GM21526 (cell line): Measurements from ENCODE around the gene NYAP2.

Source experiments
- ATAC-seq: cut with Tn5 transposase; IDR thresholded peaks from one replicate; pipeline ENCODE4 v1.9.1; 2021; ENCODE audit warnings: moderate library complexity; ENCODE audit not compliant: unreplicated experiment, low FRiP score

NYAP2 gene

DNA sequence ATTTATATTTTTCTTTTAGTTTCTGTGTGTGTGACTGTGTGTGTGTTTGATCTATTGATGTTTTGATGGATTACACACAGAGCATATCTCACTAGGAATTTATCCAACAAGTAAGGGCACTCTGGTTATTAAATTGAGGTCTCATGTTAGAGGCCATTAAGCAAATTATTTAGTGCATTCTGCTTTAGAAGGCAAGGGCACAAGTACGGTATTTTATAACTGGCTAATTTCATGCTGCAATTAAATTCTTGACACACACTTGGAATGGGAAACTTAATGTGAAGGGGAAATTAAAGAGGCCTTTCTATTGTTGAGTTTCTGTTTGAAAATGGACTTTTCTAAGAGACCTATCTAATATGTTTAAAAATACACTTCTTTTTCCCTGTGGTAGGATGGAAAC lies 25.8 kb downstream of the NYAP2 start:
- no peak for ATAC-seq

DNA sequence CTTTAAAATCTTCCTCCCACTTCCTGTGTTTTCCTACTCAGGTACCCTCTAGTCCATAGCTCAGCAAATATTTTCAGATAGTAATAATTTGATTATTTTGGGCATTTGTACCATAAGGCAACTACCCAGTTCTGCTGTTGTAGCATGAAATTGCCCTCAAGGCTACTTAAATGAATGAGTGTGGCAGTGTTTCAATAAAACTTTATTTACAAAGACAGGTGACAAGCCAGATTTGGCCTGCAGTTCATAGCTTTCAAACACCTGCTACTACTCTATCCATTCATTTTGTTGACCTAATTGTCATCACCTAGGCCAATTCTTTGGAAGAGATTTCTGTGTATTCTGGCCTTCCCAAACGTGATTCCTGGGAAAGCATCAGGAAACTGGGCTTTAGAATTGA lies 28.9 kb downstream of the NYAP2 start:
- ATAC-seq, result no peak

DNA sequence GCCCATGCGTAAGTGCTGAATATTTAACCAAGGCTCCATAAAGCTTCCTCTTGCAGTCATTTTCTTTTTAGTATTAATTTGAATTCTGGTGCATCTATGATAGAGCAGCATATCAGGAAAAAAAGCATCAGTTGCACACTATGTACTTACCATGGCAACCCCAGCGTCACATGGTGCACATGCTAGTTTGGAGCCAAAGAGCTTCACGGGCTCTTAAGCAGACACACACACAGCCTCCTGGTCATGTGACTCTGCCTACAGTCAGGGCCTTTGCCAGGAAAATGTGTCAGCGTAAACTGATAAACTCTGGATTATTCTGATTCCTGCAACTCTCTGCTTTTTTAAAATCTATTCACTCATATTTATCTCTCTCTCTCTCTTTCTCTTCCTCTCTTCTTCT lies 30.2 kb downstream of the NYAP2 start:
- no peak for ATAC-seq

DNA sequence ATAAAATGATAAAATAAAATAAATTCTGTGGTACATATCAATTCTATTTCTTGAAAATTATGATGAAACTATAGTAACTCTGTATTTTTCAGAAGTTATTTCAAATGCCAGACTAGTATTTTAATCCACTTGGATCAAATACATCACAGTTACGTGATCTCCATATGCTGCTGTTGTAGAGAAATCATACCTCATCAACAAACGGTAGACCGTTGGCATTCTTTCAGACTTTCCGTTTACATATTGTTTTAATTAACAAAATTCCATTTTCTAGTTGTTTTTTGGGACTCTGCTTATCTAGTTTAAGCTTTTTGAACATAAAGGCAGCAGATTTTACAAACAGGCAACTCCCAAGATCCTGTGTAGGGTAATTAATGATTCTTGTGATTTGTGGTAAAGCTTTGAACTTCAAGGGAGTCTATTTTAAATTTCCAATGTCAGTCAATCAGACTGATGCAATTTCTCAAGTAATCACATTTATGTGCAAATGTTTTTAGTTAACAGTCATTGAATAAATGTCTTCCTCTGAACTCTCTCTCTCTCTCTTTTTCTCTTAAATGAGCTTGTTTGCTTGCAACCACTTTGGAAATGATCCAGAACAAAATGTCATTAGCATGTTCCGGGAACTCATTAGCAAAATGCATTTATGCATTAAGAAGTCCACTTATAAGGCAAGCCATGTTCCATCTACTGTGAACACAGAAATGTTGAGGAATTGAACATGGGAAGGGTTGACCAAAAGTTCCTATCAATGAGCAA lies 31.8 kb downstream of the NYAP2 start:
- ATAC-seq, result no peak

DNA sequence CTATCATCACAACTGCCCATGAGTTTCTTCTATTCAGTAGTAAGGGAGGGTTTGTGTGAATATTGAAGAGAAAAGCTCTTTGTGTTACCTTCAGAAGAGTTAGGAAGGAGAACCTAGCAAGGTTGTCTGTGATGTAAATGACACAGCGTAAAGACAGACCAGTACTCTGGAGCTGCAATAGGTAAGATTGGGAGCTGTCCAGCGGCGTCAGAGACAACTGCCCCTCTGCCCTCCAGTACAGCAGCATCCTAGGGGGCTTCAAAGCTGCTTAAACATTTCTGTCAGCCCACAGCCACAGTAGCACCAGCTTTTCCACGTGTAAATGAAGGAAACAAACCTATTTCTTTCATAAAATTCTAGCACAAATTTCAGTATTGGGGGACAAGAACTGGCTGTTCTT lies 34.5 kb downstream of the NYAP2 start:
- ATAC-seq, result no peak

DNA sequence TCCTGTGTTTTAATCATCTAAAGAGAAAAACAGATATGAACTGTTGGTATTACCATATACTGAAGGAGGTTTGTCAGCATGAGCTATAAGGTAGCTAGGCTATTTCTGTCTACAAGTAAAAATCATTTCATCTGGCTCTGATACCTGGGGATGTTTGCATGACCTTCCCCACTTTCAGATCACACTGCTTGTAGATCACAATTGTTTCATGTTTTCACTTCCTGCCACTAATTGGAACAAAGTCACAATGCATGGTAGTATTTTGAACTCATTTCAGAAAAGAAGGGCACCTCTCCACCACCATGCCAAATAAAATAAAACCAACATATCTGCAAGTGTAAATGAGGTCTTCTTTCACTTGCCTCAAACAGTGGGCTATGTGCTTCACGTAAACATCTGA lies 37.8 kb downstream of the NYAP2 start:
- ATAC-seq, result peak; percentile 43

DNA sequence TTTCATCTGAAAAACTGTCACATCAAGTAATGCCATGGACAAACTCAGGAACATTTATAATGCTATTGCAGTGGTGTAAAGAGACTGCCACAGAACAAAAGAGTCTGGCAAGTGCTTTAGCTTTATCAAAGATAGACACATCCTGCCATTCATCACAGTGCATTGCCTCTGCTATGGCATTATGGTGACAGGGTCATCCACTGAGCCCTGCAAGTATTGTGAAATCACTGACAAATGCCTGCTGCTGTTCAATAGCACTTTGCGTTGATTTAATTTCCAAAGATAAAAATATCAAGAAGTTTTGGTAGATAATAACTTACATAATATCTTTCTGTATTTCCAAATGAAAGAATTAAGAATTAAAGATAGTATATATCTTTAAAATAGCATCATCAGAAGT lies 38.7 kb downstream of the NYAP2 start:
- ATAC-seq, result no peak

DNA sequence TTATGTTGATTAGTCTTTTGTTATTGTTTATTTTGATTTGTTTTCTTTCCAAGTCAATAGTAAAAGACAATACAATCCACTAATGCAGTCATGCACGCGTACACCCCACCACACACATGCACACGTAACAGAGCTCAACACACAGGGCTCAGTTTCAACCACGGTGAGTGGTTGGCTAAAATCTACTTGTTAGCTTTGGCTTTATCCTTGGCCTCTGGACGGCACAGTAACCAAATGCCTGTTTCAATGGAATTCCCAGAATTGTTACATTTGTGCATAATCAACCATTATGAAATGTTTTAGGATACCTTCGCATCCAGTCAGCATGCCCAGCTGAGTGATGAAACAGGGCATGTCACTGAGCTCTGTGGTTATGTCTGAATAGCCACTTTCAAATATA lies 53.2 kb downstream of the NYAP2 start:
- no peak for ATAC-seq

DNA sequence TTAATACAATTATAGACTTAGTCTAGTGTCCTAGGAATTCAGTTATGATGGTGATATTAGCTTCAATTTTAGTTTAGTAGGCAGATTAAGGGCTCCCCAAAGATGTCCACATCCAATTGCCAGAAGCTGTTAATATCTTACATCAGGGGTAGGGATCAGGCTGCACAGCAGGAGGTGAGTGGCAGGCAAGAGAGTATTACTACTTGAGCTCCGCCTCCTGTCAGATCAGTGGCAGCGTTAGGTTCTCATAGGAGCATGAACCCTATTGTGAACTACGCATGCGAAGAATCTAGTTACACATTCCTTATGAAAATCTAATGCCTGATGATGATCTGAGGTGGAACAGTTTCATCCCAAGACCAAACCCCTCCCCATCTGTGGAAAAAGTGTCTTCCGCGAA lies 54.9 kb downstream of the NYAP2 start:
- no peak for ATAC-seq

DNA sequence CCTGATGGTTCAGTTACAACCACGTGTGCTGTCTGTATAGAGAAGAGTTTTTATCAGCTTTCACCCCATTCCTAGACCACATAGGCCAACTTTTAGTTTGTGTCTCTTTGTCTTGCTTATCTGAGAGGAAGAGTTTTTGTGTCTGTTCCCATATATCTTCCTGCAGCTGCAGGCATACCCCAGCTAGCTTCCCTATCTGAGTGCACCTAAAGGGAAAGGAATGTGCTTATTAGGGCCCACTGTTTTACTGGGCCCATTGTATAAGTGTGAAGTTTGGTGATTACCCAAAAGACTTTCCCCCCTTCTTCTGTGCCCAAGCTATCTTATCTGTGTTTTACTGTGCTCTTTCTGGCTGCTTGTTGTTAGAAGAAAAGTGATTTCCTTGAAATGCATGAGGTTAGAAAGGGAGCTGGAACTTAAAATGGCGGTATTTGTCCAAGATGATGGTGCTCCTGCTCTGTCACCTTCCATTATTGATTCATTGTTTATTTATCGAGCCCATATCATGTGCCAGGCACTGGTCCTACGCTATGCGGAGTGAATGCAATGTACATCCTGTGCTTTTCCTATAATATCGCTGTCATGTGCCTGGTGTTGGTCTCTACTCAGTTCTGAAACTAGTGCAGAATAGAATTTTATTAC lies 57.2 kb downstream of the NYAP2 start:
- no peak for ATAC-seq

DNA sequence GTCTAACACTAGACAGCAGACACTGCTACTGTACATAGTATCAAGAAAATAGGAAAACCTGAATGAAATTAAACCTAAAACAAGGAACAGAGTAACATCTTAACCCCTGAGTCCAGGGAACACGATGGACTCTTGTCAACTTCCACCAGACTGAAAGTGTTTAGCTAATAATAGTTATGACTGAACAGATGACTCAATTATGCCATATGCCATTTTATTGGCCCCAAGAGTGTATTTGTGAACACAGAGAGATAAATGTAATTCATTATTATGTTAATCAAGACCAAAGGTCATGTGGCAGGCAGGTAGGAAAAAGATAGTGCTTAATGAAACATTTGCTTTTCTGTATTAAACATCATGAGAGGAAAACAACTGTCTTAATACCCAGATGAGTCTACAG lies 58.0 kb downstream of the NYAP2 start:
- no peak for ATAC-seq

DNA sequence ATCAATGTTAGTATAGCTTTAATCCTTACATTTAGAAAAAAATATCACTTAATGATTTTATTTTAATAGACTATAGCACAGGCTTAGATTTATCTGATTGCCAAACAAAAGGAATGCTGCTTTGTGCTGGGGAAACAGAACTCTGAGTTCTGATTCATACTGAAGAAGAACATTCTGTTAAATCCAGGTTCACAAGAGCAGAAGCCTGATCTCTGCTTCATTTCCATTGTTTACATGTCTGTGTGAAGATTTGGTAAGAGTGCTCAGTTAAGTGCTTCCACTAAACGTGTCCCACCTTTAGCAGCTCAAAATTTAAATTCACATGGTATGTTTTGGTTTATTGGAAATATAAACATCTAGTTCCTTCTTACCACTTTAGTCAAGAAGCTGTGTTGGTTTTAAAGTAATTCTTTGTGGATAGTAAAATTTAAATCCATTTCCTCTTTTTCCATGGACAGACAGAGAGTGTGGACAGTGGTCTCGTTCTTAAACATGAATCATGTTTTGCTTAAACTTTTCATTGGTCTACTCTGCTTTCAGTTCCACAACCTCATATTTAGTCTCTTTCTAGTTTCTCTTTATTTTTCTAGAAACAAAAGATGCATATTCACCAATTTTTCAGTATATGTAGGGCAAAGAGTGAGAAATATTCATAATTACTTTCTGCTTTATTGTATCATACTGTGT lies 59.1 kb downstream of the NYAP2 start:
- ATAC-seq, result peak; percentile 77

DNA sequence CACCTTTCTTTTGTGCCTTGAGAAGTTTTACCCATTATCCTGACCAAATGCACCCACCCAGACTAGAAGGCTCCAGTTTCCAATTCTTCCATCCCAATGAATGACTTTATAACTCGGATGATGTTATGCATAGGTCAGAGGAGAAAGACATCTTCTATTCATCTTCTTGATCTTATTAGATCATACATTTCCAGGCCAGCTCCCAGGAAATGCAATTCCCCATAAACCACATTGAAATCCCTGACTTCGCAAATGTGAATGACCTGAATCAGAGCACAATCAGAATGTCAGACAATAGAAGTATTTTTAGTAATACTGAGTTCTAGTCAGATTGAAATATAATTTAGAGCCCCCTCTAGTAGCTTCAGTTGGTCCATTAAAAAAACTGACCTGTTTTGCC lies 62.9 kb downstream of the NYAP2 start:
- no peak for ATAC-seq

DNA sequence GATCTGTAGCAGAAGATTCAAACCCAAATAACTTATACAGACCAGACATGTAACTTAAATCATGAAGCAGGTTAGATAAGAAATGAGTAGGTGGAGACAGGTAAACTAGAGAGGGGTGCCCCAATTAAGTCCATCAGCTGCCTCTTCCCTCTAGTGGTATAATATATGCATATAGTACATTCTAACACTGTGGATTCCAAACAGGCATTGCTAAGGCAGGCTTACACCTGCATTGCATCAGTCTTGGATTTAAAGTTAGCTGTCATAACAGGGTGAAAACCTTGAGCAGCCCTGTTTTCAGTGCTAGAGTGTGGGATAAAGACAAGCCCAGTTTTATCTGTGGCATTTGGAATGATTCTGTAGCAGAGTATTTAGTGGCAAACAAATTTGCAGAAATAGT lies 63.4 kb downstream of the NYAP2 start:
- no peak for ATAC-seq

DNA sequence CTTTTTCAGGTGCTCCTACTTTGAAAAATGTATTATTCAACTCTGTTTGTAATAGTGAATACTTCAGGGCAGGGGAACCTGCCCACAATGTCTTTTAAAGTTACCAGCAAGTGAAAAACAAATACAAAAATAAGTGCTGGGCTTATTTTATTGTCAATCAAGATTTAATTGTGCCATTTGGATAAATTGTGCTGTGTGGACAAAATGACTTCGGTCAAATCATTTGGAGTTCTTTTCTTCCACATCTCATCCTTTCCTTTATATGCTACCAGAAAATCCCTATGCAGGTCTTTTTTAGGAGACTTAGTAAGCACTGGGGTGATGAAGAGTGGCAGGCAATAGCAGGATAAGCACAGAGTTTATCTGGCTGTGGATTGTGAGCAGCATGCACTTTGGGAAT lies 63.9 kb downstream of the NYAP2 start:
- no peak for ATAC-seq

DNA sequence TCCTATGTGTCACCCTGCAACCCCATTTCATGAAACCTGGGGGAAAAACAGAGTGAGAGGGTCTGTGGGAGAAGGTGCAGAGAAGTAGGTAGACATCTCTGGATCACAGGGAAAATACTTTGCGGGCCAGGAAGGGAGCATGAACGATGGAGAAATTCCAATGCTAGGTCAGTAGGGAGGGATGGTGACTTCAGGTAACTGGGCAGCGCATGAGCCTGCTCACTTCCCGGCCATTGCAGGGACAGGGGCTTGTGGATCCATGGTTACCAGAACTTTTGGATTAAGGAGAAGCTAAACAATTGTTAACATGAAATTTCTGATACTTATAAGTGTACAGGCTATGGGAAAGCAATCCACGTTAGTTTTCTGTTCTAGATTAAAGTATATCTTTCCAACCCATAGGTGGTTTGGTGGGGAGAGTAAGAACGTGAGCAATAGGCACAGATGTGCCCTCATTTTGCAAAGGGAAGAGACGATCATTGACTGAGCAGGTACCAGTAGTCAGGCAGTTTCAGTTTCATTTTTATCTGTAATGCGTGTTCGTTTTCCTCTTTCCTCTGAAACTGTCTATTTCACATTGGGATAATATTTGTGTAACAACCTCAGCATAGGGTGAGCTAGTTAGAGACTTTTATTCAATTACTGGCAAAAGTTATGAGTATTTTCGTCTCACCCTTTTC lies 65.0 kb downstream of the NYAP2 start:
- ATAC-seq, result peak; percentile 86

DNA sequence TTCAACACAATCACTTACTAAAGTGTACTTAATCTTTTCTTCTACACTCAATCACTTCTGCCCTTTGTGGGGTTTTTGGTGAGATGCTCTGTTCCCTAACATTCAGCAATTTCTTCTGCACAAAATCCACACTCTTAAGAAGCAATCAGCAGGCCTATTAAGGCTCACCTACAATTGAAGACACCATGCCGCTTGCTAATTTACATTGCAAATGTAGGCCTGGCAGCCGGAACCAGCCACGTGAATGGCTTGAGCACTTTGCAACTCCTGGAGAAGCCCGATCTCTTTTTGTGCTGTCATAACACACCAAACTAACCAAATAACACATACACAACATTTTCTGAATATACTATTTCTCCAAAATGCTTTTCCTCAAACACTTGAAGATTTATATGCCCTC lies 66.3 kb downstream of the NYAP2 start:
- ATAC-seq, result no peak

DNA sequence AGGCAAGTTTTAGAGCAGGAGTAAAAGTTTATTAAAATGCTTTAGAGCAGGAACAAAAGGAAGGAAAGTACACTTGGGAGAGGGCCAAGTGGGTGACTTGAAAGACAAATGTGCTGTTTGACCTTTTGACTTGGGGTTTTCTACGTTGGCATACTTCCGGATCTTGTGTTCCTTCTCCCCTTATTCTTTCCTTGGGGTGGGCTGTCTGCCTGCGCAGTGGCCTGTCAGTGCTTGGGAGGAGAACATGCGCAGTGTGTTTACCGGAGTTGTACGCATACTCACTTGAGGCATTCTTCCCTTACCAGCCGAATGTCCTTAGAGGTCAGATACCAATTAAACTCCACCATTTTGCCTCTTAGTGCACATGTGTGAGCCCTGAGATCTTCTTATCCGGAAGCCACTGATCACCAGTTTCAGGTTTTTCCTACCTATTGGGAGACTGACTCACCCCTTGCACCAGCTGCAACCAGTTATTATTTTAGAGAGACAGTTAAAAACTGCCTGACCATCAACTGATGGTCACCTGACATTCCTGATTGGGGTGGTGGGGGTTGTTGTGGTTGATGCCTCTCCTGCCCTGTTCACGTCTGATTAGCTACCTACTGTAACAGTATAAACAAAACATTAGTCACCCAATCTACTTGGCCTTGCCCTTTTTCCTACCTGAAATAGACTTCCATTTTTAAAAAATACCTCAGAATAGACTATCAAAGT lies 67.5 kb downstream of the NYAP2 start:
- ATAC-seq, result no peak

DNA sequence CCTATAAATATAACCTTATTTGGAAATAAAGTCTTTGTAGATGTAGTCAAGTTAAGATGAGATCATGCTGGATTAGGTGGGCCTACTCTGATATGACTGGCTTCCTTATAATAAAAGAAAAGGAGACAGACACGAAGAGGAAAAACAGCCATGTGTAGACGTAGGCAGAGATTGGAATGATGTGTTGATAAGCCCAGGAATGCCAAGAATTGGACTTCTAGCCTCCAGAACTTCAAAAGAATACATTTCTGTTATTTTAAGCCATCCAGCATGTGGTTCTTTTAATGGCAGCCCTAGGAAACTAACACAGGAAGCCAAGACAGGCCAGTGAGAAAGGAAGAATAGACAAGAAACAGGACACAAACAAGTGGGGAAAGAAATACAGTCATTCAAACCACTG lies 68.6 kb downstream of the NYAP2 start:
- no peak for ATAC-seq

DNA sequence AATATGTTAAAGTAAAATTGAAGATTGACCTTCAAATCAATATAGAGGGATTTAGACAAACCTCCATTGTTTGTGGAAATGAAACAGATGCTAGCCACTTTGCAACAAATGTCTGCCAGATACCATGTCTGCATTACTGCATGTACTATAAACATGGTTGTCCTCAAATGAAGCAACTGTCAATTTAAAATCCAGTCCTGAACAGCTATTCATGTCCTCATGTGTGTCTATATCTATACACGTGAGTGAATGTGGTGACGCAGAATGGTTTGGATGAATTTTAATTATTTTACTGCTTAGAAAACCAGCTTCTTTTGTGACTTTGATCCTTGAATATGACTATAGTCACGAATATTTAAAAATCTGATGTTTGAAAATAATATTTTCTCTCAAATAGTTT lies 71.5 kb downstream of the NYAP2 start:
- no peak for ATAC-seq

DNA sequence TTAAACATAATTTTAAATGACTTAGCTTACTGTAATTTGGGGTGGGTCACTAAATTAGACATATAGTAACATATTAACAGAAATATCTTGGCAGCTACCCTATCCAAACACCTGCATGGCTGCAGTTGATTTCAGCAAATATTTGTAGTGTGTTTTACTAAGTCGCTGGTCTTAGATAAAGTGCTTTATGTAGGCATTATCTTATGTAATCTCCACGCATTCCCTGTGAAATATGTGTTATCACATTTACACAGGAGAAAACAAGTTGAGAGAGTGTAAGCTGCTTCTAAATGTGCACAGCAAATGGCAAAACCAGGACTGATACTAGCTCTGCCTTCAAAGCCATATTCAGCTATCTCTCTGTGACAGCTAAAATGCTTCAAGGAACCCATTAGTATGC lies 72.0 kb downstream of the NYAP2 start:
- no peak for ATAC-seq
